MM.1S (cell line): ENCODE data around the gene ATP11B.

Experiments
- DNase-seq: peaks from one replicate; pipeline ENCODE4 v3.0.0-alpha.2; 2015
- H2AFZ ChIP-seq: fragments of 300-600 bp; sonication (generic); 2 replicates; pipeline ENCODE4 v1.6.0; 2016; ENCODE audit warnings: antibody characterized with exemption, low read length
- H3F3A ChIP-seq: fragments of 300-600 bp; sonication (generic); 2 replicates; pipeline ENCODE4 v1.6.1; 2016; ENCODE audit warnings: mild to moderate bottlenecking, antibody characterized with exemption, low read length, moderate library complexity, mixed read lengths; ENCODE audit not compliant: insufficient read depth
- H3K27ac ChIP-seq: fragments of 300-600 bp; sonication (generic); 2 replicates; pipeline ENCODE4 v1.5.1; 2016; ENCODE audit warnings: mild to moderate bottlenecking, low read length
- H3K27me3 ChIP-seq: fragments of 300-600 bp; sonication (generic); replicated peaks from 2 replicates; pipeline ENCODE4 v1.6.0; 2016; ENCODE audit warnings: low read length; ENCODE audit not compliant: insufficient read depth
- H3K36me3 ChIP-seq: fragments of 300-600 bp; sonication (generic); replicated peaks from 2 replicates; pipeline ENCODE4 v1.6.1; 2016; ENCODE audit warnings: mild to moderate bottlenecking, low read length, mixed read lengths; ENCODE audit not compliant: insufficient read depth
- H3K4me1 ChIP-seq: fragments of 300-600 bp; sonication (generic); 2 replicates; pipeline ENCODE4 v1.6.1; 2016; ENCODE audit warnings: low read length, mixed read lengths
- H3K4me2 ChIP-seq: fragments of 300-600 bp; sonication (generic); 2 replicates; pipeline ENCODE4 v1.6.0; 2016; ENCODE audit warnings: low read depth, low read length
- H3K4me3 ChIP-seq: fragments of 300-600 bp; sonication (generic); 2 replicates; pipeline ENCODE4 v1.5.1; 2016; ENCODE audit warnings: low read length, mixed read lengths
- H3K79me2 ChIP-seq: fragments of 300-600 bp; sonication (generic); 2 replicates; pipeline ENCODE4 v1.6.1; 2016; ENCODE audit warnings: mixed run types, low read length, mixed read lengths
- H3K9ac ChIP-seq: fragments of 300-600 bp; sonication (generic); 2 replicates; pipeline ENCODE4 v1.6.1; 2016; ENCODE audit warnings: low read length, mixed read lengths
- H3K9me2 ChIP-seq: fragments of 300-600 bp; sonication (generic); replicated peaks from 2 replicates; pipeline ENCODE4 v1.6.1; 2016; ENCODE audit warnings: mild to moderate bottlenecking, low read length, mixed read lengths; ENCODE audit not compliant: insufficient read depth
- H3K9me3 ChIP-seq: fragments of 300-600 bp; sonication (generic); replicated peaks from 2 replicates; pipeline ENCODE4 v1.6.1; 2016; ENCODE audit warnings: mild to moderate bottlenecking, low read length, mixed read lengths; ENCODE audit not compliant: insufficient read depth
- H4K20me1 ChIP-seq: fragments of 300-600 bp; sonication (generic); 2 replicates; pipeline ENCODE4 v1.6.1; 2016; ENCODE audit warnings: mild to moderate bottlenecking, low read length, moderate library complexity, mixed read lengths; ENCODE audit not compliant: insufficient read depth
- EZH2 ChIP-seq: fragments of 300-600 bp; sonication (generic); optimal IDR thresholded peaks from 2 replicates; pipeline ENCODE3; 2017; ENCODE audit warnings: low read depth, mild to moderate bottlenecking, antibody characterized with exemption, low read length, mixed read lengths
- EZH2phosphoT487 ChIP-seq: fragments of 300-600 bp; sonication (generic); IDR thresholded peaks from 2 replicates; pipeline ENCODE4 v1.6.1; 2018; ENCODE audit warnings: antibody characterized with exemption, low read length
- TF ChIP-seq, protein P1 (sequence below): fragments of 300-600 bp; sonication (generic); IDR thresholded peaks from 2 replicates; pipeline ENCODE4 v1.5.1; 2016; ENCODE audit warnings: antibody characterized with exemption, low read length, mixed read lengths

The ATP11B gene

GRCh38 chr3:182935803-182936202, 142.5 kb downstream of the ATP11B start:
- H3K9me3 ChIP-seq = no peaks in the 10 kb centered on the region
- H4K20me1 ChIP-seq = no peaks in the 10 kb centered on the region
- no peak overlapping the region for H3K27ac ChIP-seq
- H3K4me1 ChIP-seq = peaks cover 12% of the 10 kb centered on the region
- H3K79me2 ChIP-seq = no peaks in the 10 kb centered on the region
- no peak overlapping the region for H3K9ac ChIP-seq
- H3K4me2 ChIP-seq = no peak overlapping the region
- no peaks in the 10 kb centered on the region for H3K36me3 ChIP-seq
- H3K9me2 ChIP-seq = no peaks in the 10 kb centered on the region
- H3K4me3 ChIP-seq = no peak overlapping the region
- TF ChIP-seq, protein P1, sequence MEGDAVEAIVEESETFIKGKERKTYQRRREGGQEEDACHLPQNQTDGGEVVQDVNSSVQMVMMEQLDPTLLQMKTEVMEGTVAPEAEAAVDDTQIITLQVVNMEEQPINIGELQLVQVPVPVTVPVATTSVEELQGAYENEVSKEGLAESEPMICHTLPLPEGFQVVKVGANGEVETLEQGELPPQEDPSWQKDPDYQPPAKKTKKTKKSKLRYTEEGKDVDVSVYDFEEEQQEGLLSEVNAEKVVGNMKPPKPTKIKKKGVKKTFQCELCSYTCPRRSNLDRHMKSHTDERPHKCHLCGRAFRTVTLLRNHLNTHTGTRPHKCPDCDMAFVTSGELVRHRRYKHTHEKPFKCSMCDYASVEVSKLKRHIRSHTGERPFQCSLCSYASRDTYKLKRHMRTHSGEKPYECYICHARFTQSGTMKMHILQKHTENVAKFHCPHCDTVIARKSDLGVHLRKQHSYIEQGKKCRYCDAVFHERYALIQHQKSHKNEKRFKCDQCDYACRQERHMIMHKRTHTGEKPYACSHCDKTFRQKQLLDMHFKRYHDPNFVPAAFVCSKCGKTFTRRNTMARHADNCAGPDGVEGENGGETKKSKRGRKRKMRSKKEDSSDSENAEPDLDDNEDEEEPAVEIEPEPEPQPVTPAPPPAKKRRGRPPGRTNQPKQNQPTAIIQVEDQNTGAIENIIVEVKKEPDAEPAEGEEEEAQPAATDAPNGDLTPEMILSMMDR = no peak
- TF ChIP-seq EZH2 (no peak), EZH2phosphoT487 (no peak)
- no peaks in the 10 kb centered on the region for H3K27me3 ChIP-seq
- no peaks in the 10 kb centered on the region for H3F3A ChIP-seq
- DNase-seq = no peak
- no peak overlapping the region for H2AFZ ChIP-seq

DNA sequence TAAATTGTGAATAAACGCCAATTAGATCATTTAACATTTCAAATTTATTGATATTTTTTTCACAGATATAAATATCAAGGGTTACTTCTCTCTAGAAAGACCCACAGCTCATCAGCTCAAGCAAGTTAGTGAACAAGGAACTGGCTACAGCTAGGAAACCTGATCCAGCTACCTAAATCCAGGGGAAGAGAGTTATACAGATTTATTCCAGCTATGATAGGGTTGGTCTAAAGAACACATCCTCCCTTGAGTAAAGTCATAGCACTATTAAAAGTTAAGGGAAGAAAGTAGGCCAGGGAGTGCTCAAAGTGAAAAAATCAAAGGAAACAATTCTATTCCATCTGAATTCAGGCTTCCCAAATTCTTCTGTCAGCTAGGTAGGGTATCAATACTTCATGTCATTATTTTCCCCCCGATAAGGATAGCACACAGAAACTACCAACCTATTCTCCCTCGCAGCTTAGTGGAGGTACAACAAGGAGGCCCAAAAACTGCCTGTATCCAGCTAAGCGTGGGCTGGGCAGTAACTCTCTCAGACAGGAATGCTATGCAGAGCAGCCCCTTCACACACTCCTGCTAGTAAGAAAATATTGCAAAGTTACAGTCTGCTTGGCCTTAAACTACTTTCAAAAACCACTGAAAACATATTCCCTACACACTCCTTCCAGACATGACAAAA, 143.1 kb downstream of the ATP11B start:
- H3K36me3 ChIP-seq = no peaks in the 10 kb centered on the region
- H3K4me2 ChIP-seq = no peak overlapping the region
- no peaks in the 10 kb centered on the region for H3K79me2 ChIP-seq
- no peaks in the 10 kb centered on the region for H3K9me2 ChIP-seq
- no peak overlapping the region for H3K9ac ChIP-seq
- no peaks in the 10 kb centered on the region for H3K27me3 ChIP-seq
- H3K9me3 ChIP-seq = no peaks in the 10 kb centered on the region
- H3K4me1 ChIP-seq = peaks cover 12% of the 10 kb centered on the region
- H4K20me1 ChIP-seq = no peaks in the 10 kb centered on the region
- no peak overlapping the region for H3K27ac ChIP-seq
- no peak for TF ChIP-seq EZH2
- TF ChIP-seq, protein P1 = no peak
- no peak for TF ChIP-seq EZH2phosphoT487
- DNase-seq = no peak
- H3F3A ChIP-seq = no peaks in the 10 kb centered on the region
- H2AFZ ChIP-seq = no peak overlapping the region
- H3K4me3 ChIP-seq = no peak overlapping the region

GRCh38 chr3:182936918-182937285, 143.6 kb downstream of the ATP11B start:
- Histone ChIP-seq H4K20me1 (no peaks in the 10 kb centered on the region), H3K4me1 (peaks cover 12% of the 10 kb centered on the region)

More at GRCh38 chr3:182936918-182937285, 143.6 kb downstream of the ATP11B start:
- Histone ChIP-seq H3K9ac (no peak overlapping the region), H3K9me2 (no peaks in the 10 kb centered on the region), H3K4me2 (no peak overlapping the region), H3K9me3 (no peaks in the 10 kb centered on the region), H3K4me3 (no peak overlapping the region), H3K27me3 (no peaks in the 10 kb centered on the region), H3K36me3 (no peaks in the 10 kb centered on the region), H3K79me2 (no peaks in the 10 kb centered on the region), H2AFZ (no peak overlapping the region), H3K27ac (no peak overlapping the region), H3F3A (no peaks in the 10 kb centered on the region)
- TF ChIP-seq, protein P1 = no peak
- TF ChIP-seq EZH2phosphoT487 (no peak), EZH2 (no peak)
- DNase-seq = no peak
